HG03439 (cell line): ENCODE data around the gene MZF1.
"Not testable (repeated sequence)": the region's sequence is repeated elsewhere in the genome, so short reads cannot be mapped to it uniquely, and the experiment has no call there.

Experiments
- ATAC-seq: cut with Tn5 transposase; IDR thresholded peaks from one replicate; pipeline ENCODE4 v1.9.1; 2021; ENCODE audit warnings: mild to moderate bottlenecking, moderate library complexity; ENCODE audit not compliant: unreplicated experiment

MZF1 gene

DNA sequence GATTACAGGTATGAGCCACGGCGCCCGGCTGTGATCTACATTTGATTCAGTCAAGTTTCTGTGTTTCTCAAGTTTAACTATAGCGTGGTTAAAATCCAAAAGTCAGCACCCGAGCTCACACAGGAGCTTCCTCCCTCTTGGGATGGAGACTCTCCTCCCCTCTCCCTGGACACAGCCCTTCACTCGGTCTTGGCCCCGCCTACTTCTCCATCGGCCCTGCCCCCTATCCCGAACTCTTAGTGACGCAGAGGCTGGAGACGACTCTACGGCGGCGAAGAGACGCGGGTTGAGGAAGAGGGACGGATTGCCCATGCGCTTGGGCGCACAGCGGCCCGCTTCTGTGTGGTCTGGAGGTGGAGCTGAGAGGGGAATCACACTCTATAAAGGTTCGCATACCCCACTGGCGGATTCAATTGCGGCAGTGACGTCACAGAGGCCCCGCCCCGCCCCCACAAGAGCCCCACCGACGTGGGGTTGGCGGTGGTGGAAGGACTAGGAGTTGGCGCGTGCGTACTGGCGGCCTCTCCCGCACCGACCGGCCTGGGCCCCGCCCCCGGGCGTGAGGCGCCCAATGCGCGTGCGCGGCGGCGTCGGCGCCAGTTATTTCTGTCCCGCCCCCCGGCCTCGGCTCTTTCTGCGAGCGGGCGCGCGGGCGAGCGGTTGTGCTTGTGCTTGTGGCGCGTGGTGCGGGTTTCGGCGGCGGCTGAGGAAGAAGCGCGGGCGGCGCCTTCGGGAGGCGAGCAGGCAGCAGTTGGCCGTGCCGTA lies 29.1 kb downstream of the MZF1 start, which contains the start of gene TRIM28:
Gene TRIM28, plus strand, starts transcription at position 239 of the 765 bp plus-strand sequence. CDS start 694 bp downstream, outside the sequence.
- peak; percentile 81 for ATAC-seq

DNA sequence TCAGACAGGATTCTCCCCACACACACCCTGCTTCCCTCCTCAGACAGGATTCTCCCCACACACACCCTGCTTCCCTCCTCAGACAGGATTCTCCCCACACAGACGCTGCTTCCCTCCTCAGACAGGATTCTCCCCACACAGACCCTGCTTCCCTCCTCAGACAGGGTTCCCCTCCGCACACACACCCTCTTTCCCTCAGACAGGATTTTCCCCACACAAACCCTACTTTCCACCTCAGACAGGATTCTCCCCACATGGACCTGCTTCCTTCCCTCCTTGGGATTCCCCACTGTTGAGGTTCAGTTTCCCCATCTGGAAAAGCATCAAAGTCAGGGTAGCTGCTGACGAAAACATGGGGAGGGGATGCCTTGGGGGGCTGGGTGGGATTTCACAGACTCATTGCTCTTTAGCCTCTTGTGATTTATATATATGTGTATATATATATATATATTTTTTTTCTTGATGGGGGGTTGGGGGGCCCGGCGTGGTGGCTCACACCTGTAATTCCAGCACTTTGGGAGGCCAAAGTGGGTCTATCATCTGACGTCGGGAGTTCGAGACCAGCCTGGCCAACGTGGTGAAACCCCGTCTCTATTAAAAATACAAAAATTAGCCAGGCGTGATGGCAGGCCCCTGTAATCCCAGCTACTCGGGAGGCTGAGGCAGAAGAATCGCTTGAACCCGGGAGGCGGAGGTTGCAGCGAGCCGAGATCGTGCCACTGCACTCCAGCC lies 30.3 kb downstream of the MZF1 start:
- ATAC-seq, result not testable (repeated sequence)

GRCh38 chr19:58539169-58539559 lies 34.0 kb downstream of the MZF1 start:
- not testable (repeated sequence) for ATAC-seq

- ATAC-seq, result no peak
Observed at GRCh38 chr19:58538257-58539168, 34.6 kb downstream of the MZF1 start.

DNA sequence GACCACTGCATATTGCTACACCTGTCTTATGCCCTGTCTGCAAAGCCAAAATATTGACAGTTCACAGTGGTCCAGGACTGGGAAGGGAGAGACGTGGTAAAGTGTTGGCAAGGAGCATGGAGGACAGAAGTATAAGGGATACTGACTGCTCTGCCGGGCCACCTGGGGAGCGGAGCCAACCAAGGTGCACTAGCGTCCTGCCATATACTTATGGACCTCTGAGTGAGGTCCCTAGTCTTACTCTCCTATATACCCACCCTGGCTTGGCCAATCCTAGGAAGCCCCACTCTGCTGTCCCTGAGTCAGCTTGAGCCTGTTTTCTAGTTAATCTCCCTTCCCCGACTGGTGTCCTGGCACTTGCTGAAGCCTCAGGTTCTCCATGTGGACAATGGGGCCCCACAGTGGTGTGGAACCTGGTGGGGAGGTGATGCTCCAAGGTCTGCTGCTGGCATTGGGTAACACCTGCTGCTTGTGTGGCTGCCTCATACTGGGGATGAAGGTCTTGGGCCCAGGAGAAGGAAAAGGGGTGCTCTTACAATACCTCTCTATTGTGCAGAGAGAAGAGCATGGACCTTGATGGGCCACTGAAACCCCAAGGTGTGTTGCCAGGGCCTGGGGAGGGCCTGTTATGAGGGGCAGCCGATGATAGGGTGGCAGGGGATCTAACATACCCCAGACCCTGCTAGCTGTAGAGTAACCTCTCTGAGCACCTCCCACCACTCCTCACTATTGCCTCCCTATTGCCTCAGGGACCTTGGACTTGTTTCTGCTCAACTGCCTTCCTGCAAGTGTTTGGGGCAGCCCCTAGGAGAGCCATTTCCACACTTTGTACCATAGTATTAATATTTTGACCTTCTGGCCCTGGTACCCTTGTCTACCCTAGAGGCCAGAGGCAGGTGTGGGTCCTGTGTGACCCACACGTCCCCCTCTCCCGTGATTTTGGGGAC lies 36.0 kb downstream of the MZF1 start:
- no peak for ATAC-seq

DNA sequence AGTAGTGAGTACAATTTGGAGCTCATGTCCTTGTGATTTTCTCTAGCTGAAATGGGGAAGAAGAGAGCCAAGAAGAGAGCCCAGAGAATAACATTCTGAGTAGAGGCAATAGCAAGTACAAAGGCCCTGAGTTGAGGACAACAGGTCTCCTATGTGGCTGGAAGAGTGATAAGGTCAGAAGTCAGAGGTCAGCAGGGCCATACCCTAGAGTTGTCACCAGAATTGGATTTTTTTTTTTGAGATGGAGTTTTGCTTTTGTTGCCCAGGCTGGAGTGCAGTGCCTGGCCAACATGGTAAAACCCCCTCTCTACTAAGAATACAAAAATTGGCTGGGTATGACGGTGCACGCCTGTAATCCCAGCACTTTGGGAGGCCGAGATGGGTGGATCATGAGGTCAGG lies 37.3 kb downstream of the MZF1 start:
- ATAC-seq, result no peak

DNA sequence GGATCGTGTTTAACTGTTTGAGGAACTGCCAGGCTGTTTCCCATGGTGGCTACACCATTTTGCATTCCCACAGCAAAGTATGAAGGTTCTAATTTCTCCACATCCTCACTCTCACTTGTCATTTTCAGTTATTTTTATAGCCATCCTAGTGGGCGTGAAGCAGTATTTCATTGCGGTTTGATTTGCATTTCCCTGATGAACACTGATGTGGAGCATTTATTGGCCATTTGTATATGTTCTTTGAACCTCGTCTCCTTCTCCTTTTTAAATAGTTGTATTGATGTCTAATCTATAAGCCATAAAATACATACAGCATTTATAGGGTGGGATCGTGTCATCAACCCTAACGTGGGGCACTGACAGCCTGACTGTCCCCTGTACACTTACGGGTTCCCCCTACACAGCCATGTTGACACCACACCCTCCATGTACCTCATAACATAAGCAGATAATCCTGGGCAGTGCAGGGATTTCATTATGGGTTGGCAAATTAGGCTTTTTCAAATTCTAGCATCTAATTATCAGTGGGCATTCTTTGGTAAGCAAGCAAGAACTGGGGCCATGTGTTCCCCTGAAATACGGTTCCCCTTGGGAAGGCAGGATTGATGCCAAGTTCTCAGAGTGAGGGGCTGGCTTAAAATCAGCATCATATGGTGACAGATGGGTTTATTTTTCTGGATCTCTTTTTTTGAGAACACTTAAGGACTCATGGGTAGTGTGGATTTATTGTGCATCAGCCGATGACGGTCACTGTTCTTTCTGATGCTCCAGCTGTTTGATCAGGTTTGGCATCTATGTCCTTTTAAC lies 41.9 kb downstream of the MZF1 start:
- ATAC-seq, result no peak

GRCh38 chr19:58529405-58529804 lies 43.7 kb downstream of the MZF1 start:
- ATAC-seq, result no peak

GRCh38 chr19:58522709-58523108 lies 50.4 kb downstream of the MZF1 start:
- no peak for ATAC-seq

GRCh38 chr19:58521651-58522050 lies 51.5 kb downstream of the MZF1 start:
- no peak for ATAC-seq

DNA sequence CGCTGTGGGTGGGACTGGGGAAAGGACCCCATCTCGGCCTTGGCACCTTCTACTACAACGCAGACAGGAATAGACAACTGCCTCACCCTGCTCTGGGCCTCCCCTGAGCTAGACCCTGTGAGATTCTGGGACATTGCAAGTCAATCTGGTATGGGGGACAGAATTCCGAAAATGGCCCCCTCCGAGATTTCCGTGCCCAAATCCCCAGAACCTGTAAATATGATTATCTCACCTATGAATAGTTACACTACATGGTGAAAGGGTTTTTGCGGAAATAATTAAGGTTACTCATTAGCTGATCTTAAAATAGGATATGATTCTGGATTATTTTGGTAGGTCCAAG lies 52.9 kb downstream of the MZF1 start:
- ATAC-seq, result no peak

GRCh38 chr19:58519355-58520256 lies 53.5 kb downstream of the MZF1 start, which contains the start of gene ZBTB45:
Gene ZBTB45, minus strand, starts transcription at chr19:58519810. Its CDS starts 2,137 bp downstream, at chr19:58517673.
- ATAC-seq, result peak; percentile 79

- ATAC-seq, result peak; percentile 2
Observed at GRCh38 chr19:58519087-58519354, 54.1 kb downstream of the MZF1 start.

DNA sequence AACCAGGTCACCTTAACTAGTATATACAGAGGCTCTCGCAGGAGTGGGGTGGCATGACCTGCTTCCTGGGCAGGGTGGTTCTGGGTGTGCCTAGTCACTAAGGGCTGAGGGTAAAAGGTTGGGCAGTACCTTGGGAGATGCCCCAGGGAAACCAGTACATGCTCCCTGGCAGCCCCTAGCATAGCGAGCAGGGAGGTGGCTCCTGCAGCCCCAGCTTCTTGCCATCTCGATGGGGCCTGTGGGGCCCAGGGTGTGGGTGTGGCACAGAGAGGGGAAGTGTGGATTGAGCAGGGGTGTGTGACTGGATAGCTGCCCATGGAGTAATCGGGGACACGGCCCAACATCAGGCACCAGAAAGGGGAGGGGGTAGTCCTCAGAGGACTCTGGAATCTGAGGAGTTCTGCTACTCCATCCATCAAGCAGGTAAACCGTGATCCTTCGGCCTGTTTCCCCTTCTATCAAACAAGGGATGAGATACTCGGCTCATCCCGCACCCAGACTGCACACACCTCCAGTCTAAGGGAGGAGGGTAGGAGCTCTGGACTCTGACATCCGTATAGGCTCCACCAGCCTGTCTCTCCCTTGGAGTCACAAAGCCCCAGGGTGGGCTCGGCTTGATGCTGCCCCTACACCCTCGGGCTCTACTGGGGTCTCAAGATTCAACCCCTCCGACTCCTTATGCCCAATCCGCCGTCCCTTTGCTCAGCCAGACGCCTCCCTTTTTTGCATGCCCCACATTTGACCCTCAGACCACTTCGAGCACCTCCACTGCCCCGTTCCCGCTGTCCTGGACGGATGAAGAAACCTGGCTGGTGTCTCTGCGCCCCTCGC lies 54.7 kb downstream of the MZF1 start:
- ATAC-seq, result no peak

- no peak for ATAC-seq
Observed at GRCh38 chr19:58516964-58517833, 55.9 kb downstream of the MZF1 start.

- ATAC-seq, result no peak
Observed at GRCh38 chr19:58516246-58516836, 56.8 kb downstream of the MZF1 start.
